Thyroid gland (tissue), 4 donors: ENCODE measurements around the gene JAG2. TPM values are rescaled to one million over a fixed set of nuclear protein-coding genes. Genes with fewer than 3 reads are reported as not detected.
A peak's percentile ranks its signal among the peaks of the same experiment; 100 is the strongest.

Experiments
- DNase-seq, 2 donors: peaks; one replicate each; pipeline ENCODE4 v3.0.0-alpha.2; 2019
- H3K27ac ChIP-seq, 3 donors: fragments of 200-600 bp; sonication (generic); 1 replicate in 2 of 3; 2 replicates in 1 of 3; pipeline ENCODE4 v1.5.1; 2016 to 2019; ENCODE audit warnings: mild to moderate bottlenecking in 1 of 3, moderate library complexity in 1 of 3
- H3K27me3 ChIP-seq: fragments of 200-600 bp; sonication (generic); one replicate; pipeline ENCODE4 v1.5.1; 2019
- H3K36me3 ChIP-seq, 2 donors: fragments of 200-600 bp; sonication (generic); one replicate each; pipeline ENCODE4 v1.5.1; 2016 to 2019
- H3K4me1 ChIP-seq, 2 donors: fragments of 200-600 bp; sonication (generic); one replicate each; pipeline ENCODE4 v1.5.1; 2017 to 2019
- H3K4me3 ChIP-seq, 3 donors: fragments of 200-600 bp; sonication (generic); replicated peaks in 1 of 3; 1 replicate in 2 of 3; 2 replicates in 1 of 3; pipeline ENCODE4 v1.5.1; 2016; ENCODE audit warnings: mild to moderate bottlenecking in 1 of 3
- H3K9me3 ChIP-seq: fragments of 200-600 bp; sonication (generic); one replicate; pipeline ENCODE4 v1.5.1; 2017
- CTCF ChIP-seq, 6 experiments: fragments of 200-600 bp in 3 of 6; fragments of 450-650 bp in 3 of 6; sonication (generic) in 3 of 6; IDR thresholded peaks; one replicate each; pipeline ENCODE4 v1.5.1; 2016 to 2019; ENCODE audit warnings: antibody characterized with exemption in 6 of 6, mild to moderate bottlenecking in 2 of 6, inconsistent platforms in 1 of 6, moderate library complexity in 1 of 6
- POLR2A ChIP-seq, 2 donors: fragments of 450-650 bp; IDR thresholded peaks; one replicate each; pipeline ENCODE4 v1.6.1; 2017; ENCODE audit warnings: antibody characterized with exemption in 2 of 2, mild to moderate bottlenecking in 2 of 2, moderate library complexity in 1 of 2
- WGBS, 2 donors: methylation state at CpG; one replicate each; pipeline ENCODE4 v1.1.5; 2017; 5-methylcytosine and 5-hydroxymethylcytosine counted together
- intact Hi-C: fragments of 100-400 bp; cut with DNase I; formaldehyde crosslinking; loops from one replicate; pipeline ENCODE4 v1.15.1; 2023
- total RNA-seq, 4 donors: library from RNA; depleted of rRNA; stranded (reverse); fragments of >200 nt; gene quantifications; one replicate each; pipeline ENCODE4 v1.2.3, GENCODE V29; 2016

Gene JAG2
- total RNA-seq: 10 to 100 TPM in 1 of 4 donors, 1 to 10 TPM in 3; 3.9 to 10.7 (median 5.2) TPM

- Histone ChIP-seq H3K36me3 (no peaks in the 10 kb centered on the region), H3K27me3 (no peaks in the 10 kb centered on the region), H3K9me3 (no peaks in the 10 kb centered on the region), H3K4me3 (peak within 1 kb of the TSS in 1 of 3 donors; percentile 46), H3K27ac (no peak within 1 kb of the TSS), H3K4me1 (peaks cover 3 to 29% of the 10 kb centered on the region in 2 donors)
- no peak for TF ChIP-seq CTCF (IDR thresholded peaks at IDR 0.05)
- no peak for TF ChIP-seq POLR2A (IDR thresholded peaks at IDR 0.05)
- intact Hi-C loops: no loop called here
- WGBS, 2 donors: no CpG with 5 or more reads among the region's 84 CpGs
- peak; percentile 27 to 38 for DNase-seq
These were observed at the start of gene JAG2 for GRCh38 chr14:105168496-105168978. JAG2 (minus strand) TSS chr14:105168776; CDS start chr14:105168420, 356 bp downstream.

- peak overlapping the region in 1 of 3 donors; percentile 5 for H3K27ac ChIP-seq
- H3K4me3 ChIP-seq: no peak overlapping the region
- intact Hi-C loops: no loop called here
- peaks cover 14 to 22% of the 10 kb centered on the region in 2 donors for H3K4me1 ChIP-seq
- H3K36me3 ChIP-seq: peaks cover 11 to 16% of the 10 kb centered on the region in 2 donors
- peak; percentile 42 to 73 for DNase-seq
- no peak for TF ChIP-seq POLR2A (IDR thresholded peaks at IDR 0.05)
- no peak for TF ChIP-seq CTCF (IDR thresholded peaks at IDR 0.05)
- no peaks in the 10 kb centered on the region for H3K9me3 ChIP-seq
- 80% methylated on average over 6 of the region's 11 CpGs; no CpG with 5 or more reads in 1 of the 2 donors for WGBS, 2 donors
- no peaks in the 10 kb centered on the region for H3K27me3 ChIP-seq
These were observed 49.2 kb upstream of the JAG2 start for GRCh38 chr14:105217774-105218173.

GRCh38 chr14:105216490-105217247 lies 48.1 kb upstream of the JAG2 start:
- WGBS, 2 donors: 90 to 95% methylated on average over 22 to 26 of the region's 30 CpGs
- peaks cover 14 to 17% of the 10 kb centered on the region in 2 donors for H3K4me1 ChIP-seq
- DNase-seq: no peak
- H3K36me3 ChIP-seq: peaks cover 11 to 16% of the 10 kb centered on the region in 2 donors
- no peak for TF ChIP-seq CTCF (IDR thresholded peaks at IDR 0.05)
- TF ChIP-seq POLR2A (IDR thresholded peaks at IDR 0.05): no peak
- H3K4me3 ChIP-seq: no peak overlapping the region
- intact Hi-C loops: no loop called here
- H3K9me3 ChIP-seq: no peaks in the 10 kb centered on the region
- no peak overlapping the region for H3K27ac ChIP-seq
- H3K27me3 ChIP-seq: no peaks in the 10 kb centered on the region

GRCh38 chr14:105215602-105216001 lies 47.0 kb upstream of the JAG2 start:
- peaks cover 11 to 21% of the 10 kb centered on the region in 2 donors for H3K36me3 ChIP-seq
- no peak overlapping the region for H3K27ac ChIP-seq
- H3K9me3 ChIP-seq: no peaks in the 10 kb centered on the region
- H3K4me1 ChIP-seq: peaks cover 5 to 7% of the 10 kb centered on the region in 2 donors
- 48 to 91% methylated on average over 3 of the region's 3 CpGs for WGBS, 2 donors
- no peak for TF ChIP-seq CTCF (IDR thresholded peaks at IDR 0.05)
- TF ChIP-seq POLR2A (IDR thresholded peaks at IDR 0.05): no peak
- intact Hi-C loops: no loop called here
- H3K4me3 ChIP-seq: no peak overlapping the region
- H3K27me3 ChIP-seq: no peaks in the 10 kb centered on the region
- no peak for DNase-seq

- no peak overlapping the region for H3K4me3 ChIP-seq
- no peaks in the 10 kb centered on the region for H3K4me1 ChIP-seq
- peaks cover 20 to 32% of the 10 kb centered on the region in 2 donors for H3K36me3 ChIP-seq
- TF ChIP-seq POLR2A (IDR thresholded peaks at IDR 0.05) (no peak), CTCF (IDR thresholded peaks at IDR 0.05) (no peak)
- intact Hi-C loops: no loop called here
- no peaks in the 10 kb centered on the region for H3K27me3 ChIP-seq
- no peak overlapping the region for H3K27ac ChIP-seq
- no peaks in the 10 kb centered on the region for H3K9me3 ChIP-seq
- 90 to 95% methylated on average over 12 to 13 of the region's 14 CpGs for WGBS, 2 donors
- DNase-seq: no peak
These were observed 45.8 kb upstream of the JAG2 start for GRCh38 chr14:105214324-105214915.
